Keratinocyte (primary cell): ENCODE results near the gene MN1. TPM values are rescaled to one million over a fixed set of nuclear protein-coding genes. Genes with fewer than 3 reads are reported as not detected.

Source experiments
- DNase-seq: peaks from one replicate; pipeline ENCODE4 v3.0.0-alpha.2; 2011; ENCODE audit warnings: low read depth, missing footprints, low spot score
- FAIRE-seq: peaks from 2 replicates; lab custom pipeline; 2011; peaks lifted over from hg19 to GRCh38; lab: Jason Lieb, UNC
- H2AFZ ChIP-seq: 2 replicates; pipeline ENCODE4 v1.6.0; 2012; ENCODE audit warnings: low read length, control low read depth, inconsistent platforms; ENCODE audit not compliant: control insufficient read depth
- H3K27ac ChIP-seq: 2 replicates; pipeline ENCODE4 v1.5.1; 2011; ENCODE audit warnings: low read length; ENCODE audit not compliant: control insufficient read depth, insufficient read depth
- H3K27me3 ChIP-seq: 3 replicates; pipeline ENCODE4 v1.6.0; 2011; ENCODE audit warnings: low read length; ENCODE audit not compliant: control insufficient read depth, insufficient read depth; ENCODE audit errors: extremely low read depth
- H3K36me3 ChIP-seq, 2 experiments: 2 replicates in 1 of 2; 3 replicates in 1 of 2; pipeline ENCODE4 v1.5.1; 2011; ENCODE audit warnings: low read length in 2 of 2, mild to moderate bottlenecking in 1 of 2; ENCODE audit not compliant: control insufficient read depth in 2 of 2, insufficient read depth in 2 of 2; ENCODE audit errors: extremely low read depth in 1 of 2
- H3K4me1 ChIP-seq: 3 replicates; pipeline ENCODE4 v1.5.1; 2011; ENCODE audit warnings: low read length; ENCODE audit not compliant: control insufficient read depth, insufficient read depth; ENCODE audit errors: extremely low read depth
- H3K4me2 ChIP-seq: 3 replicates; pipeline ENCODE4 v1.6.0; 2011; ENCODE audit warnings: low read depth, low read length; ENCODE audit not compliant: control insufficient read depth, insufficient read depth; ENCODE audit errors: extremely low read depth
- H3K4me3 ChIP-seq, 3 experiments: fragments of 200-600 bp in 1 of 3; sonication (generic) in 1 of 3; 2 replicates in 2 of 3; 3 replicates in 1 of 3; pipeline ENCODE4 v1.5.1; 2011 to 2016; ENCODE audit warnings: low read length in 3 of 3, mild to moderate bottlenecking in 3 of 3, control low read depth in 2 of 3, inconsistent platforms in 1 of 3, low read depth in 1 of 3, mixed read lengths in 1 of 3, mixed run types in 1 of 3, moderate library complexity in 1 of 3; ENCODE audit not compliant: control insufficient read depth in 2 of 3, insufficient read depth in 2 of 3; ENCODE audit errors: extremely low read depth in 1 of 3
- H3K79me2 ChIP-seq: 2 replicates; pipeline ENCODE4 v1.6.0; 2012; ENCODE audit warnings: low read length; ENCODE audit not compliant: control insufficient read depth, insufficient read depth
- H3K9ac ChIP-seq: 3 replicates; pipeline ENCODE4 v1.6.0; 2011; ENCODE audit warnings: low read length; ENCODE audit not compliant: control insufficient read depth, insufficient read depth; ENCODE audit errors: extremely low read depth
- H3K9me1 ChIP-seq: 3 replicates; pipeline ENCODE4 v1.6.0; 2011; ENCODE audit warnings: low read length; ENCODE audit not compliant: control insufficient read depth, insufficient read depth; ENCODE audit errors: extremely low read depth
- H3K9me3 ChIP-seq: 2 replicates; pipeline ENCODE4 v1.5.1; 2012; ENCODE audit warnings: low read depth, low read length; ENCODE audit not compliant: control insufficient read depth
- H4K20me1 ChIP-seq: 3 replicates; pipeline ENCODE4 v1.6.0; 2011; ENCODE audit warnings: low read length; ENCODE audit not compliant: control insufficient read depth, insufficient read depth; ENCODE audit errors: extremely low read depth
- CTCF ChIP-seq, 3 experiments: IDR thresholded peaks in 1 of 3; conservative IDR thresholded peaks in 1 of 3; optimal IDR thresholded peaks in 1 of 3; 2 replicates in 2 of 3; 3 replicates in 1 of 3; pipeline versions ENCODE3 to v1.5.1; 2011; ENCODE audit warnings: low read length in 3 of 3, mild to moderate bottlenecking in 3 of 3, moderate library complexity in 2 of 3, control low read depth in 1 of 3, inconsistent platforms in 1 of 3; ENCODE audit not compliant: insufficient read depth in 2 of 3; ENCODE audit errors: extremely low read depth in 1 of 3
- EZH2 ChIP-seq: IDR thresholded peaks from one replicate; pipeline ENCODE4 v1.6.1; 2012; ENCODE audit warnings: inconsistent platforms, mild to moderate bottlenecking, low read length, moderate library complexity
- dilution Hi-C: fragments of 300-500 bp; cut with MboI; formaldehyde crosslinking; loops from one replicate; pipeline ENCODE4 v1.7.0; 2020; ENCODE audit warnings: low sequenced_read_pairs; ENCODE audit not compliant: extremely low pct_ligation_motif_present
- polyA plus RNA-seq, 5 experiments: library from polyadenylated mRNA; depleted of rRNA in 3 of 5; stranded (reverse) in 3 of 5; stranded (forward) in 1 of 5; unstranded in 1 of 5; fragments of >200 nt; gene quantifications; 1 replicate in 1 of 5; 2 replicates in 3 of 5; 3 replicates in 1 of 5; pipeline versions ENCODE4 v1.2.1 to v1.2.3, GENCODE V29; 2011 to 2012; ENCODE audit warnings: missing spikeins in 2 of 5, low read depth in 1 of 5, low replicate concordance in 1 of 5

Gene MN1
- polyA plus RNA-seq, 1 donor (not counting 4 experiments of a cell fraction or from before 2014, with no cell fraction given) = 2.2 TPM

- H3K4me3 ChIP-seq = peak overlapping the region in 2 of 3 experiments; percentile 8 to 30
- no peaks in the 10 kb centered on the region for H3K9me1 ChIP-seq
- FAIRE-seq (peak; percentile 29), DNase-seq (no peak)
- peaks cover 5 to 10% of the 10 kb centered on the region in 2 experiments for H3K36me3 ChIP-seq
- dilution Hi-C loops = no loop called here
- H3K27me3 ChIP-seq = no peaks in the 10 kb centered on the region
- H3K79me2 ChIP-seq = peaks cover 58% of the 10 kb centered on the region
- peak overlapping the region; percentile 31 for H3K4me2 ChIP-seq
- peaks cover 10% of the 10 kb centered on the region for H3K4me1 ChIP-seq
- no peaks in the 10 kb centered on the region for H3K9me3 ChIP-seq
- no peaks in the 10 kb centered on the region for H4K20me1 ChIP-seq
- TF ChIP-seq EZH2 (no peak), CTCF (optimal IDR thresholded peaks at IDR 0.05 in 1 of 3, IDR thresholded peaks at IDR 0.05 in 1 of 3, conservative IDR thresholded peaks at IDR 0.05 in 1 of 3; ENCODE audit: extremely low read depth in 1 of 3, insufficient read depth in 2 of 3, low read length in 3 of 3) (no peak)
- H2AFZ ChIP-seq = no peak overlapping the region
- no peak overlapping the region for H3K9ac ChIP-seq
- H3K27ac ChIP-seq = no peak overlapping the region
Measured at GRCh38 chr22:27795696-27796517, 5.6 kb downstream of the MN1 start.

- peaks cover 8 to 10% of the 10 kb centered on the region in 2 experiments for H3K36me3 ChIP-seq
Measured at GRCh38 chr22:27795053-27795452, 6.5 kb downstream of the MN1 start.

More at GRCh38 chr22:27795053-27795452, 6.5 kb downstream of the MN1 start:
- no peaks in the 10 kb centered on the region for H4K20me1 ChIP-seq
- TF ChIP-seq CTCF (optimal IDR thresholded peaks at IDR 0.05 in 1 of 3, IDR thresholded peaks at IDR 0.05 in 1 of 3, conservative IDR thresholded peaks at IDR 0.05 in 1 of 3; ENCODE audit: extremely low read depth in 1 of 3, insufficient read depth in 2 of 3, low read length in 3 of 3) = no peak
- H3K27ac ChIP-seq = no peak overlapping the region
- H3K4me2 ChIP-seq = peak overlapping the region; percentile 6
- dilution Hi-C loops = no loop called here
- H3K79me2 ChIP-seq = peaks cover 58% of the 10 kb centered on the region
- no peak for FAIRE-seq
- no peaks in the 10 kb centered on the region for H3K9me1 ChIP-seq
- H3K4me1 ChIP-seq = peaks cover 7% of the 10 kb centered on the region
- no peak overlapping the region for H3K4me3 ChIP-seq
- H3K9me3 ChIP-seq = no peaks in the 10 kb centered on the region
- no peak for DNase-seq
- H2AFZ ChIP-seq = no peak overlapping the region
- no peak overlapping the region for H3K9ac ChIP-seq
- no peaks in the 10 kb centered on the region for H3K27me3 ChIP-seq
